Stimulated activated CD8-positive, alpha-beta memory T cell treated with anti-CD3 and anti-CD28 coated beads, Interleukin-4, amount 100 ng/mL, for 4 hours (primary cell): ENCODE results near the gene DOK4.

Source experiments
- DNase-seq, 2 donors: peaks; one replicate each; pipeline ENCODE4 v3.0.0-alpha.2; 2020; ENCODE audit warnings: low read depth in 2 of 2, low spot score in 1 of 2

DOK4 gene

DNA sequence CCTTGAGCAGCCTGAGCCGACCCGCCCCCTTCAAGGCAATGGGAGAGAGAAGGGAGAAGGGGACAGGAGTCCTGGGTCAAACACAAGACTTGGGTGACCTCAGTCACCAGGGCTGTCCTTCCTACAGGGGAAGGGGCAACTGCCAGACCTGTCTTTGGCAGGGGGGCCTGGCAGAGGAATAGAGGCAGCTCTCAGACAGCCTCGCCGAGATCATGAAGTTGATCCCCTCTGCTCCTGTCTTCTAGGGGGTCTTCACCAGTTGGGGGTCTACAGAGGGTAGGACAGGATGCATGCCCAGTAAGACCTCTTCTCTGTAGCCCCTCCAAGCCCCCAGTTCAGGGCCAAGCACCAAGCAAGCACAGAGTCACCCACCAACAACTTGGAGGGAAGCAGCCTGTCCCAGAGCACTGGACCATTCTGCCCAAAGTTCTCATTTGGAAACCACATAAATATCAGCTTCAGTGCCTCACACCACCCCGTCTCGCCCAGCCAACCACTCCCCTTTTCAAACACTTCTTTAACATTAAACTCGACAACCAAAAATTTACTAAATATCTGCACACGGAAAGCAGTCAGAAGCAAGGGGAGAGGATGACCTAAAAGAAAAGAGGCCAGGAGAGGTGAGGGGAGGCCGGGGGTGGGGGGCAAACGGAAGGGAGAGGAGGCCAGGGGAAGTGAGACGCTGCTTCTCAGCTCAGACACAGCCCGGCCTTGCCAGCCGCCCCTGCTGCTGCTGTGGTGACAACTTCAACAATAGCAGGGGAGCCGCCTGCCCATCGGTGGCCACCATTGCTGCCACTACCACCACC, 7.7 kb downstream of the DOK4 start:
- no peak for DNase-seq

DNA sequence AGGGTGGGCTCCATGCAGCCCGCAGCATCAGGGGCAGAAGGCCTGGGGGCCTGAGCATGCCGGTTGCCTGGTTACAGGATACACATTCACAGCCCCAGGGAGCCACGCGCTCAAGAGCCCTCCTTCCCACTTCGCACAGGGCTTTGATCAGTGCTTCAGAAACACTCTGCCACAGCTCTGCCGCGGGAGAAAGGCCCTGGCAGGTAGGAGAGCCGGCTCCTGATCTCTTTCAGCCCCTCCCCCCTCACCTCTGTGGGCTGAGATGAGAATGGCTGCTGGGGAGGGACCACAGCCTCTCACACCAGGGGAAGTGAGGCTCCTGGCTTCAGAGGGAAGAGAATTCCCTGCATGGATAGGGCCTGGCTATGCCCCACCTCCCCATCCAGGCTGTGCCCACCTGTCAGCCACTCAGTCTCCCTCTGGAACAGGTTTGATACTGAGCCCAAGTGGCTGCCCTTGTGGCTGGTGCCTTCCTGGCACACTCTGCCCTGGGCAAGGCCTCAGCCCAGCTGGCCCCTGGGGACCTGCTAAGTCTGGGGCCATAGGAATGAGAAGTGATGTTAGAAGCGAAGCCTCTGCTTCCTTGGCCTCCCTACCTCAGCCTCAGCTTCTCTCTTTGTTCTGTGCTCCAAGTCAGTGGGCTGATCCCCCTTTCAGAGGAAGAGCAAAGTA, 8.6 kb downstream of the DOK4 start:
- DNase-seq, result no peak

DNA sequence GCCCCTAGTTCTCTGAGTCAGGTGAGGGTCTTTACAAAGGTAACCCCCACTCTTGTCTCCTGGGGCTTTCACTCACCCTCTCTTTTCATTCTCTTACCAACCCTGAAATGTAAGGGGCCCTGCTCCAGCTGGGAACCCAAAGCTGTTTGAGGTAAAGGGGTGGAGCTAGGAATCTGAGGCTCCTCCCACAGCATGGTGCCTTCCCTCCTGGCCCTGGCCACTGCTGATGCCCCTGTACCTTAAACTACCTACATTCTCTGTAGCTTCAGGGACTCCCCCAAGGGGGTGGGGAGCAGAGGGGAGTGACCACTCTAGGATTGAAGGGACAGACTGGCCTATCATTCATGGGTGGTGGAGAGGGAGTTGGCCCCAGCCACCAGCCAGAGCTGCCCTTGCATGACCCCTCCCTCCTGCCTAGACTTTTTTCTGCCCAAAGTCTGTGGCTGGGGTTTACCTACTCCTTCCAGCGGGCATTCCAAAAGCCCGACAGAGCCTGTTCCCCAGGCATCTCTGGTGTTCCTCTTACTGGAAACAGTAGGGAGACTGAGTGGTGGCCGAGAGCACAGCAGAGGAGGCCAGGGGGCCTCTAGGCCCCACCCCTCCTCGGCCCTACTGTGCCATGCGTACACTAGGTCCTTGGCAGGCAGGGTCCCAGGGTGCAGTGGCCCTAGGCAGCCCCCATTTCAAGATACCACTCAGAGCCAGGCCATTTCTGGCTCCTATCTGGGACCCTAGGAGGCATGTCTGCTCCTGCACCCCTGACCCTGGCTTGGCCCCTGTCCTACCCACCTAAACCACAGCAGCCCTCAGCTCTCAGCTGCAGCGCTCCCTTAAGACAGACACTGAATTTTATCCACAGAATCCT, 9.5 kb downstream of the DOK4 start:
- DNase-seq, result no peak

DNA sequence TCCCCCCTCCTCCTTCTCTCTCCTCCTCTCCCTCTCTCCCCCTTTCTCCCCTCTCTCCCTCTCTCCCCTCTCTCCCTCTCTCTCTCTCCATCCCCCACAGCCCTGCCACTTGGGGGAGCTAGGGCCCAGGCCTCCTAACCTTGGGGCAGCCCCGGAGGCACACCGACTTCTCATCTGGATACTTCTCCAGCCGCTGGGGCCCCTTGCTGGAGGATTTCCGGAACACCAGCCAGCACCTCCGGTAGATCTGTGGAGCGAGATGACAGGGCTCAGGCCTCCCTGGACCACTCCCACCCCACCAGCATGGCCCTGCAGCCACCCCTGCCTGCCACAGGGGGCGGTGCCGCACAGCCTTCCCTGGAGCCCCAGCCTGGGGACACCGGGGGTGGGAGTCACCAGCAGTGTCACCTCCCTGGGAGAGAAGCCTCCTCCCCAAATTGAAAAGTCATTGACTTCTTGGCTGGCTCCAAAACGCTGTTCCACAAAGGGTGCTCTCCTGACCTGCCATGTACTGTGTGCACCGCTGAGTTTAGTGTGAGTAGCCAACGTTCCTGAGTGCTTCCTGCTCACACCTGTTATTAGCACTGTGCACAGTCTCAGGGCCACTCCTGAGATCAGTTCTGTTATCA, 10.5 kb downstream of the DOK4 start:
- DNase-seq, result peak in 1 of 2 donors; percentile 42

DNA sequence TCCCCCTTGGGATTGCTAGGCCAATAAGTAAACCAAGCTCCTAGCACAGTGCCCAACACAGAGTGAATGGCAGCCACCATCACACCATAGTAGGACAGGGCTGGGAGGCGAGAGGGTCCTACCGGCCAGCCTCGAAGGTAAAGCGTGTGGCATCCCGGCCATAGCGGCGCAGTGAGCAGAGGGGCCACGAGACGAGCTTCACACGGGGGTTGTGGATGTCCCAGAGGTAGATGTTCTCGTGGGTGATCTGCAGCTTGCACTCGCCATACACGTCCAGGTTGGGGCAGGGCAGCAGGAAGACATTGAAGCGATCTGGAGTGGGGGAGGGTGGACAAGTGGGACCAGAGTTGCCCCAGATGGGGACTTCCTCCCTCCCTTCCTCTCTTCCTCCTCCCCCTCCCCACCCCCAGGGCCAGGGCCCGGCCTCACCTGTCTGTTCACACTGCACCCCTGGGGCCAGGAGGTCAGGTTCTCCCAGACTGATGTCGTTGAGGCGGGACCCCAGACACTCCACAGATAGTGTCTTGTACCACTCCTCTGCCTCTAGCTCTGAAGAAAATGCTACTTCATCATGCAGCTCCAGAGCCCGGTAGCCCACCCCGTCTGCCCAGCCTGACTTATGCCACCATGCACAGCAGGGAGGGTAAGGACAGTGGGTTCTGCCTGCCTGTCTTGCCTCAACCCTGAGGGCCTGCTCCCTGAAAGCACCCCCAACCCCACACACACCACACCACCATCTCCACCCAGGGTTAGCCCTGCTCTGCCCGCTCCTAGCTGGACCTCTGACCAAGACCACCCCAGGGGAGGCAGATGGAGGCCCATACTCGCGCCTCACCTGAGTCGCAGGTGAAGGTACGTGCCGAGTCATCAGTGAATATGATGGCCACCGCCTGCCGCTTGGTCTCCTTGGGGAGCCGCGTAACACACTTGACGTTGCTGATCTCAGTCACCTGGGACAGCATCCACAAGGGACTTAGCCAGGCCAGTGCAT, 11.3 kb downstream of the DOK4 start:
- no peak for DNase-seq

- DNase-seq, result no peak
Measured at GRCh38 chr16:57473906-57474305, 12.4 kb downstream of the DOK4 start.

DNA sequence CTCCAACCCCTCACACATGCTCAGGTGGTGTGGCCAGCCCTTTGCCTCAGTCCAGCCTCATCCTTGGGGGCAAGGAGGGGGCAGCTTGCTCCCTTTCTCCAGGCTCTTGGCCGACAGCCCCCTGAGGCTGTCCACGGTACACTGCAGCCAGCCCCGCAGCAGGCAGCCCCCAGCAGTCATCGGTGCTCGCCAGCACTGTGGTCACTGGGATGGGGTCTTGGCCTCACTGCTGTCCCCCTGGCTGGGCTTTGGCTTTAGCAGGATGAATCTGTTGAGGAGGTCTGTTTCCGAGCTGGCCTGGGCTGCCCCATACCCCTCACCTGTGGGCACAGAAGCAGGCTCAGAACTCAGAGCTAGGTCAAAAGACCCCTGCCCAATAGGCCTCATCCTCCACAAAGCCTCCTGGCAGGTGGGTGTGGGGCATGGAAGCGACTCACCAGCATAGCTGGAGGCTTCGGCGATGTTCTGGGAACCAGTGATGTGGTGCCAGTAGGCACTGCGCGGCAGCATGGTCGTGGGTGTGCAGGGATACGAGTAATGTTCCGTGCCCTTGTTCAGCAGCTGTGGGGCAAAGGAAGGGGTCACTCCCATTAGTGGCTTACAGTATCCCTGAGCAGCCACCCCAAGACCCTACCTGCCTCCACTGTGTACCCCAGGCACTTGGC, 13.0 kb downstream of the DOK4 start:
- no peak for DNase-seq

- DNase-seq, result no peak
Measured at GRCh38 chr16:57472665-57473060, 13.6 kb downstream of the DOK4 start.

- no peak for DNase-seq
Measured at GRCh38 chr16:57471852-57472664, 14.2 kb downstream of the DOK4 start.

- no peak for DNase-seq
Measured at GRCh38 chr16:57471209-57471608, 15.1 kb downstream of the DOK4 start.

- no peak for DNase-seq
Measured at GRCh38 chr16:57470711-57471110, 15.6 kb downstream of the DOK4 start.

DNA sequence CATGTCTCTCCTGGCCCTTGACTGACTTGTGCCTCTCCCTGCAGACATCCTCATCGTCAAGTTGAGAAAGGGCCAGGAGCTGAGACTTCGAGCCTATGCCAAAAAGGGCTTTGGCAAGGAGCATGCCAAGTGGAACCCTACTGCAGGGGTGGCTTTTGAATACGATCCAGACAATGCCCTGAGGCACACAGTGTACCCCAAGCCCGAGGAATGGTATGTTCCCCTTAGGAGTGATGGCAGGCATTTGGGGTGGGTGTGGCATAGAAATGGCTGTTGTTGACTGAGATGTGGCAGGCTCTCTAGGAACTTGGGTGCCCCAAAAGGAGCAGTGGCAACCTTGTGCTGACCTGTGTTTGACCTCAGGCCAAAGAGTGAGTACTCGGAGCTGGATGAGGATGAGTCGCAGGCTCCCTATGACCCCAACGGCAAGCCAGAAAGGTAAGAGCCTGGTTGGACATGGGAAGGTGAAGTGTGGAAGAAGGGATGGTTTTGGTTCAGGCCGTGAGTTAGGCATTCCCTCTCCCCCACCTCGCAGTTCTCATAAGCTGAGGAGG, 16.3 kb downstream of the DOK4 start:
- DNase-seq, result no peak

GRCh38 chr16:57469046-57469445, 17.2 kb downstream of the DOK4 start:
- DNase-seq, result no peak

GRCh38 chr16:57468346-57468745, 17.9 kb downstream of the DOK4 start:
- no peak for DNase-seq

DNA sequence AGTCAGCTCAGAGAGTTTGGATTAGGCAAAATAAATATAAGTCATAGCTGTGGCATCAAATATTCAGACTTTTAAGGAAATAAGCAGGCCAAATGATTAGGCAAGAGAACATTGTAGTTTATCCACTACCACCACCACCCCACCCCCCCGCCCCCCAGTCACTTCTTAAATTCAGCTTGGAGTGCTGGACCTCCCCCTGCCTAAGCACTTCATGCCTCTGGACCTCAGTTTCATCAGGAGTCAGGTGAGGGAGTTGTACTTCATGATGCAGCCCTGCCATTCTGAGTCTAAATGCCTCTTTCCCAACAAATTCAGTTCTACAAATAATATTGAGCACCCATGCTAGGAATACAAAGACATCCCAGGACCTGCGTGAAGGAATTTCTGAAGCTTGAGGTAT, 21.8 kb downstream of the DOK4 start:
- no peak for DNase-seq

DNA sequence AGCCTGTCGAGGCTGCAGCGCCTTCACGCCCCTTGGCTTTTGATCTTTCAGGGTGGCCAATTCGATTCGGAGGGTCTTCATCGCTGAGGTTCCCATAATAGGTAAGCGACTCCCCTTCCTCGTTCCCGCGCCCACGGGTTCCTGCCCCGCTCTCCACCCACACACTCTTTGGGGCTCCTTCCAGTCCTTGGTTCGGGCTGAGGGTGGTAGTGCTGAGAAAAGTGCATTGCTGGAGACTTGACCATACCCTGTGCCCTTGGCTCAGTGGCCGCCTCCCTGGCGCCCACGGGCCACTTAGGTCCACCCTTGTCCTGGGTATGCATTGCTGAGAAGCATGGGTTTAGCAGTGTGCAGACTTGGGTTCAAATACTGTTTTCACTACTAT, 23.3 kb downstream of the DOK4 start:
- no peak for DNase-seq

DNA sequence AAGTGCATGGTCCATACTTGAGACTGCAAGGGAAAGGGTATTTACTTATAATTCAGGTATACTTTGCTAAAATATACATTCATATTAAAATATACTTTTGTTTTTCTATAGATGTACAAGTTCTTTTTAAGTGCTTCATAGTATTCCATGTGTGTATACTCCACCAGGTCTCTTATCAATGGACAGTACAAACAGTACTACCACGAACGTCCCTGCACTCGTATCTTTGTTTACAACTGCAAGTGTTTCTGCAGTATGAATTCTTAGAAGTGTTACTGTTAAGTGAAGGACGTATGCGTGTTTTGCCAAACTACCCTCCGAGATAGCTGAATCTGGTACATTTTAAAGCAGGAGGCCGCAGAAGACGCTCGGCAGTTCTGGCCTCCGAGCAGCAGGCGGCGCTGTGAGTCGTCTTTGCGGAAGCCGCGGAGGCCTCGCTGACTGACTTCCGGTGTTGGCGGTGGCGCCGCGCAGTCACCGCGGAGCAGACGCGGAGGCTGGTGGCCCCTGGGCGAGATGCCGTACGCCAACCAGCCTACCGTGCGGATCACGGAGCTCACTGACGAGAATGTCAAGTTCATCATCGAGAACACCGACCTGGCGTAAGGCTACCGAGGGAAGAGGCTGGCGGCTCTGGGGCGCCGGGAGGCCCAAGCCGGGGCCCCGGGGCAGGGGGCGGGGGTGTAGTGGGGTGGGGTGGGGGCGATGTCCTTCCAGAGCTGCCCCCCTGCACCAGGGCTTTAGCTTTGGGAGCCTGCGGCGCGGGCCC, 23.9 kb downstream of the DOK4 start, which contains the start of gene POLR2C:
Gene POLR2C, plus strand, starts transcription at position 471 of the 769 bp plus-strand sequence. Its CDS starts 46 bp downstream, at position 517.
- DNase-seq, result peak; percentile 79 to 88

GRCh38 chr16:57452021-57452420, 34.3 kb downstream of the DOK4 start:
- DNase-seq, result no peak
